H1 (cell line): Measurements from ENCODE around the gene NOXRED1. TPM values are rescaled to one million over a fixed set of nuclear protein-coding genes. Genes with fewer than 3 reads are reported as not detected.

Experiments used
- CTCF ChIA-PET: fragments of 300-600 bp; sonication (Branson Sonifier 250); formaldehyde crosslinking; loops from one replicate; lab custom pipeline; 2021; ENCODE audit not compliant: partially characterized antibody; lab: Charles Lee
- POLR2A ChIA-PET: fragments of 300-600 bp; sonication (Branson Sonifier 250); formaldehyde crosslinking; loops from one replicate; lab custom pipeline; 2021; ENCODE audit warnings: inconsistent platforms; ENCODE audit not compliant: partially characterized antibody; lab: Charles Lee
- DNase-seq, 2 experiments: peaks; one replicate each; pipeline versions ENCODE4 v3.0.0 to v3.0.0-alpha.2; 2010 to 2022; ENCODE audit warnings: low spot score in 2 of 2, low read depth in 1 of 2, mixed read lengths in 1 of 2
- FAIRE-seq: peaks from 2 replicates; lab custom pipeline; 2011; peaks lifted over from hg19 to GRCh38; lab: Jason Lieb, UNC
- H2AFZ ChIP-seq: 2 replicates; pipeline ENCODE4 v1.8.1; 2012; ENCODE audit warnings: low read length, inconsistent platforms
- H2AK5ac ChIP-seq: 2 replicates; pipeline ENCODE4 v1.6.1; 2013; ENCODE audit warnings: low read depth, low read length
- H2BK120ac ChIP-seq: replicated peaks from 2 replicates; pipeline ENCODE3; 2013; ENCODE audit warnings: low read depth, low read length, inconsistent platforms
- H2BK12ac ChIP-seq: 2 replicates; pipeline ENCODE4 v1.6.1; 2013; ENCODE audit warnings: low read depth, low read length
- H2BK15ac ChIP-seq: 2 replicates; pipeline ENCODE4 v1.6.1; 2013; ENCODE audit warnings: low read length
- H2BK20ac ChIP-seq: 2 replicates; pipeline ENCODE4 v1.6.1; 2013; ENCODE audit warnings: low read length
- H2BK5ac ChIP-seq: 2 replicates; pipeline ENCODE4 v1.6.1; 2013; ENCODE audit warnings: low read depth, low read length
- H3K14ac ChIP-seq: 2 replicates; pipeline ENCODE4 v1.6.1; 2013; ENCODE audit warnings: inconsistent platforms; ENCODE audit not compliant: insufficient read length
- H3K18ac ChIP-seq: 2 replicates; pipeline ENCODE4 v1.6.1; 2013; ENCODE audit warnings: low read length; ENCODE audit errors: extremely low read depth
- H3K23ac ChIP-seq: 2 replicates; pipeline ENCODE4 v1.6.1; 2013; ENCODE audit warnings: inconsistent platforms; ENCODE audit not compliant: insufficient read length
- H3K23me2 ChIP-seq: 2 replicates; pipeline ENCODE4 v1.6.1; 2013; ENCODE audit warnings: low read depth, low read length
- H3K27ac ChIP-seq: 2 replicates; pipeline ENCODE4 v1.6.1; 2011; ENCODE audit warnings: low read depth, low read length, inconsistent platforms
- H3K27me3 ChIP-seq, 4 experiments: replicated peaks in 1 of 4; 1 replicate in 1 of 4; 2 replicates in 3 of 4; pipeline versions ENCODE4 v1.6.1 to v1.8.1; 2011 to 2013; ENCODE audit warnings: low read length in 3 of 4, mild to moderate bottlenecking in 3 of 4, inconsistent platforms in 2 of 4, mixed read lengths in 2 of 4, moderate library complexity in 1 of 4; ENCODE audit not compliant: control insufficient read depth in 3 of 4, insufficient read depth in 3 of 4; ENCODE audit errors: extremely low read depth in 1 of 4
- H3K36me3 ChIP-seq, 4 experiments: 2 replicates each; pipeline versions ENCODE4 v1.6.1 to v1.8.1; 2011 to 2013; ENCODE audit warnings: mild to moderate bottlenecking in 4 of 4, low read length in 3 of 4, moderate library complexity in 2 of 4, control low read depth in 1 of 4, inconsistent platforms in 1 of 4; ENCODE audit not compliant: insufficient read depth in 4 of 4, control insufficient read depth in 2 of 4
- H3K4ac ChIP-seq: replicated peaks from 2 replicates; pipeline ENCODE3; 2013; ENCODE audit warnings: low read length, low read depth, mixed read lengths, inconsistent platforms; ENCODE audit not compliant: insufficient read length
- H3K4me1 ChIP-seq, 4 experiments: replicated peaks in 1 of 4; 1 replicate in 1 of 4; 2 replicates in 3 of 4; pipeline versions ENCODE4 v1.6.1 to v1.8.1; 2011 to 2013; ENCODE audit warnings: low read length in 3 of 4, inconsistent platforms in 2 of 4, mixed read lengths in 1 of 4; ENCODE audit not compliant: insufficient read depth in 4 of 4, control insufficient read depth in 3 of 4
- H3K4me2 ChIP-seq, 2 experiments: 2 replicates each; pipeline versions ENCODE4 v1.6.1 to v1.8.1; 2011 to 2013; ENCODE audit warnings: low read depth in 2 of 2, low read length in 2 of 2, control low read depth in 1 of 2, inconsistent platforms in 1 of 2, mild to moderate bottlenecking in 1 of 2; ENCODE audit not compliant: insufficient read depth in 1 of 2
- H3K4me3 ChIP-seq, 4 experiments: fragments of 200-600, 300-600 bp in 1 of 4; sonication (generic), shearing (Covaris generic), sonication (Bioruptor Twin) in 1 of 4; 2 replicates each; pipeline versions ENCODE4 v1.5.1 to v1.8.1; 2011 to 2016; ENCODE audit warnings: low read length in 4 of 4, low read depth in 3 of 4, control low read depth in 2 of 4, inconsistent platforms in 2 of 4, mild to moderate bottlenecking in 2 of 4, mixed read lengths in 1 of 4, moderate library complexity in 1 of 4; ENCODE audit not compliant: insufficient read depth in 2 of 4; ENCODE audit errors: extremely low read depth in 1 of 4
- H3K56ac ChIP-seq: replicated peaks from 2 replicates; pipeline ENCODE3; 2013; ENCODE audit warnings: low read depth, mild to moderate bottlenecking, mixed read lengths, low read length, inconsistent platforms; ENCODE audit not compliant: insufficient read length
- H3K79me1 ChIP-seq: 2 replicates; pipeline ENCODE4 v1.6.1; 2013; ENCODE audit warnings: low read depth, low read length, control low read depth
- H3K79me2 ChIP-seq, 2 experiments: 2 replicates each; pipeline versions ENCODE4 v1.6.1 to v1.8.1; 2012 to 2013; ENCODE audit warnings: low read length in 2 of 2, mild to moderate bottlenecking in 2 of 2, inconsistent platforms in 1 of 2; ENCODE audit not compliant: insufficient read depth in 2 of 2, control insufficient read depth in 1 of 2
- H3K9ac ChIP-seq, 4 experiments: replicated peaks in 1 of 4; 1 replicate in 1 of 4; 2 replicates in 3 of 4; pipeline versions ENCODE4 v1.6.1 to v1.8.1; 2011 to 2013; ENCODE audit warnings: low read depth in 3 of 4, low read length in 3 of 4, control low read depth in 2 of 4, mild to moderate bottlenecking in 2 of 4, moderate library complexity in 2 of 4, inconsistent platforms in 1 of 4; ENCODE audit errors: extremely low read depth in 1 of 4
- H3K9me3 ChIP-seq, 2 experiments: 2 replicates each; pipeline versions ENCODE4 v1.6.1 to v1.8.1; 2012 to 2013; ENCODE audit warnings: mild to moderate bottlenecking in 2 of 2, moderate library complexity in 2 of 2, control low read depth in 1 of 2, inconsistent platforms in 1 of 2, low read depth in 1 of 2, low read length in 1 of 2, mixed read lengths in 1 of 2; ENCODE audit not compliant: insufficient read depth in 2 of 2
- H4K20me1 ChIP-seq, 2 experiments: replicated peaks in 1 of 2; 2 replicates each; pipeline versions ENCODE3 to v1.8.1; 2011 to 2013; ENCODE audit warnings: inconsistent platforms in 2 of 2, low read length in 2 of 2, mild to moderate bottlenecking in 1 of 2; ENCODE audit not compliant: insufficient read depth in 2 of 2, control insufficient read depth in 1 of 2
- H4K5ac ChIP-seq: 2 replicates; pipeline ENCODE4 v1.6.1; 2013; ENCODE audit warnings: low read length, low read depth, mixed read lengths, inconsistent platforms; ENCODE audit not compliant: insufficient read length
- H4K8ac ChIP-seq: 2 replicates; pipeline ENCODE4 v1.8.0; 2013; ENCODE audit warnings: mild to moderate bottlenecking, moderate library complexity, low read length, inconsistent platforms; ENCODE audit not compliant: insufficient read depth; ENCODE audit errors: extremely low read depth
- H4K91ac ChIP-seq: replicated peaks from 2 replicates; pipeline ENCODE3; 2013; ENCODE audit warnings: low read length, mixed read lengths, inconsistent platforms; ENCODE audit not compliant: insufficient read length
- EZH2 ChIP-seq: fragments of 200-600 bp; sonication (generic); IDR thresholded peaks from 2 replicates; pipeline ENCODE4 v1.7.1; 2012; ENCODE audit warnings: low read depth, mild to moderate bottlenecking, moderate library complexity, low read length, inconsistent platforms; ENCODE audit not compliant: severe bottlenecking
- FOSL1 ChIP-seq: IDR thresholded peaks from 2 replicates; pipeline ENCODE4 v1.6.1; 2011; ENCODE audit warnings: mild to moderate bottlenecking, low read depth, low read length, moderate library complexity; ENCODE audit not compliant: insufficient read depth
- GABPA ChIP-seq: IDR thresholded peaks from 2 replicates; pipeline ENCODE4 v1.6.1; 2011; ENCODE audit warnings: mild to moderate bottlenecking, low read length, moderate library complexity, borderline replicate concordance; ENCODE audit not compliant: insufficient read depth
- WGBS, 2 experiments: shearing (Covaris generic) in 1 of 2; methylation state at CpG; one replicate each; pipeline versions ENCODE4 v1.1.6 to v1.1.7; 2013 to 2015; ENCODE audit warnings: low lambda C conversion rate in 2 of 2, mixed read lengths in 2 of 2, inconsistent platforms in 1 of 2, low coverage in 1 of 2, missing lambda C conversion rate in 1 of 2; ENCODE audit not compliant: insufficient replicate concordance in 2 of 2, insufficient coverage in 1 of 2, insufficient read length in 1 of 2; ENCODE audit errors: extremely low coverage in 1 of 2, missing lambda C conversion rate in 1 of 2; 5-methylcytosine and 5-hydroxymethylcytosine counted together
- polyA plus RNA-seq, 7 experiments: library from polyadenylated mRNA; depleted of rRNA in 3 of 7; stranded (reverse) in 5 of 7; unstranded in 2 of 7; fragments of >200 nt in 5 of 7; fragments of 200-250 nt in 2 of 7; gene quantifications; 1 replicate in 5 of 7; 2 replicates in 1 of 7; 4 replicates in 1 of 7; pipeline versions ENCODE4 v1.2.1 to v1.2.3, GENCODE V29; 2011 to 2013; ENCODE audit warnings: missing spikeins in 2 of 7, mixed read lengths in 2 of 7
- total RNA-seq: library from RNA; stranded (reverse); fragmentation: NEBNext Ultra II Directional; extraction: Animal tissue kit (Norgen Biotek cat#: 25700); gene quantifications from 2 replicates; pipeline ENCODE4 v1.2.1, GENCODE V29; 2021

The NOXRED1 gene
- total and polyA plus RNA-seq, 2 of the 8 experiments (the other 6 are each of a cell fraction or from before 2014, with no cell fraction given), result 0.23 to 0.48 TPM

DNA sequence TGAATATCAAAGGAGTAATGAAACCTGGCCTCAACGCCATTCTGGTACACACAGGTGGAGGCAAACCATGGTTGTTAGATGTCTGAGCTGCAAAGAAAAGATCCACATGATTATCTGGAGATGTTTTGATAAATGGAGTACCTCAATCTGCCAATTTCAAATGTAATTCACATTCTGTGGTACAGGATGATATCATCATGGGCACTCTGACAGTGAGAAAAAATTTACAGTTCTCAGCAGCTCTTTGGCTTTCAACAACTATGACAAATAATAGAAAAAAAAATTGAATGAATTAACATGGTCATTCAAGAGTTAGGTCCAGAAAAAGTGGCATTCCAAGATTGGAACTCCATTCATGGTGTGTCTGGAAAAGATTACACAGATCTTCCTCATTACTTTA, 63.7 kb downstream of the NOXRED1 start:
- FAIRE-seq (no peak), DNase-seq (no peak)
- Histone ChIP-seq H3K27ac (no peak overlapping the region), H4K20me1 (no peaks in the 10 kb centered on the region), H3K79me1 (no peaks in the 10 kb centered on the region), H3K79me2 (no peaks in the 10 kb centered on the region), H3K23ac (no peak overlapping the region), H3K9ac (no peak overlapping the region), H2BK120ac (no peak overlapping the region), H3K4ac (no peak overlapping the region), H3K4me2 (no peak overlapping the region), H3K9me3 (no peaks in the 10 kb centered on the region), H3K14ac (no peak overlapping the region), H2BK12ac (no peak overlapping the region), H4K5ac (no peak overlapping the region), H4K8ac (no peak overlapping the region), H3K4me3 (no peak overlapping the region), H3K4me1 (no peaks in the 10 kb centered on the region), H4K91ac (no peak overlapping the region), H3K36me3 (no peaks in the 10 kb centered on the region), H3K27me3 (no peaks in the 10 kb centered on the region), H2AK5ac (no peak overlapping the region), H2BK20ac (no peak overlapping the region), H3K23me2 (no peaks in the 10 kb centered on the region), H2BK15ac (no peak overlapping the region), H3K56ac (no peak overlapping the region), H2BK5ac (no peak overlapping the region), H2AFZ (no peak overlapping the region), H3K18ac (no peak overlapping the region)
- WGBS, 2 experiments, result 93% methylated on average over 1 of the region's 1 CpG; no CpG with 5 or more reads in 1 of the 2 experiments
- TF ChIP-seq FOSL1 (no peak), EZH2 (no peak), GABPA (no peak)
- CTCF ChIA-PET, result interaction anchor here (0.7 to 1.2 kb wide), 3 partner anchors 10 to 99 kb away, joined by 3 to 5 read pairs (median 3); no protein-coding TSS in a partner anchor
- POLR2A ChIA-PET, result interaction anchor here (1.6 kb wide), 1 partner anchor 14 kb away, joined by 3 read pairs; no protein-coding TSS in a partner anchor
